ENCODE results near the gene CAPZB. TPM values are rescaled to one million over a fixed set of nuclear protein-coding genes. Genes with fewer than 3 reads are reported as not detected.

Gene CAPZB
- total RNA-seq (100 to 1,000 TPM; 289 to 297 TPM), polyA plus RNA-seq (100 to 1,000 TPM; 230 to 254 TPM)
- long read RNA-seq, donor 1, transcript CAPZB-203 (10 exons, 1,686 nt): minor isoform, 53 of 674 reads
- long read RNA-seq, donor 1, transcript CAPZB-204 (8 exons, 1,568 nt): minor isoform, 23 of 674 reads
- long read RNA-seq, donor 1, transcript CAPZB-201 (9 exons, 858 nt): major isoform, 479 of 674 reads
- long read RNA-seq, donor 1, partial matches to known transcripts: 15 of 674 reads
- long read RNA-seq, donor 1, other reads (novel, unspliced or antisense): 104 of 674 reads
- long read RNA-seq, donor 2, transcript CAPZB-201 (9 exons, 858 nt): major isoform, 80 of 149 reads
- long read RNA-seq, donor 2, transcript CAPZB-204 (8 exons, 1,568 nt): minor isoform, 5 of 149 reads
- long read RNA-seq, donor 2, partial matches to known transcripts: 6 of 149 reads
- long read RNA-seq, donor 2, other reads (novel, unspliced or antisense): 53 of 149 reads

- Histone ChIP-seq H3K4me3 (ENCODE audit: low read length in 2 of 2) (peak within 1 kb of the TSS; percentile 84 to 97), H3K9me3 (ENCODE audit: control insufficient read depth, low read length) (no peaks in the 10 kb centered on the region), H3K27me3 (ENCODE audit: control insufficient read depth in 1 of 2, insufficient read depth in 2 of 2, low read length in 1 of 2) (no peaks in the 10 kb centered on the region), H3K36me3 (ENCODE audit: control insufficient read depth in 1 of 2, insufficient read depth in 2 of 2, low read length in 1 of 2) (no peaks in the 10 kb centered on the region), H3K27ac (ENCODE audit: low read depth in 1 of 2, low read length in 2 of 2) (peak within 1 kb of the TSS; percentile 72 to 85), H3K4me1 (ENCODE audit: control insufficient read depth in 1 of 2, insufficient read depth in 2 of 2, low read length in 2 of 2) (peaks cover 0 to 7% of the 10 kb centered on the region in 2 donors)
- ATAC-seq (ENCODE audit: low FRiP score): peak; percentile 92
- WGBS, 2 donors: 0 to 1% methylated on average over 53 to 106 of the region's 106 CpGs
- intact Hi-C loops (cut with DNase I): loop anchor here in 1 of 2 donors (2.0 to 10.0 kb wide), 3 partner anchors 79 to 162 kb away; a partner anchor contains a TSS
- peak; percentile 97 to 99 for DNase-seq
These were observed at the start of gene CAPZB for GRCh38 chr1:19485362-19486187. TSS of gene CAPZB (minus strand) at chr1:19485539. CDS start at chr1:19485438, 101 bp downstream.

- H3K27me3 ChIP-seq (ENCODE audit: control insufficient read depth in 1 of 2, insufficient read depth in 2 of 2, low read length in 1 of 2): no peaks in the 10 kb centered on the region
- DNase-seq: no peak
- no peak overlapping the region for H3K27ac ChIP-seq (ENCODE audit: low read depth in 1 of 2, low read length in 2 of 2)
- no peaks in the 10 kb centered on the region for H3K36me3 ChIP-seq (ENCODE audit: control insufficient read depth in 1 of 2, insufficient read depth in 2 of 2, low read length in 1 of 2)
- 93 to 96% methylated on average over 5 of the region's 5 CpGs for WGBS, 2 donors
- H3K4me3 ChIP-seq (ENCODE audit: low read length in 2 of 2): no peak overlapping the region
- peaks cover 0 to 1% of the 10 kb centered on the region in 2 donors for H3K4me1 ChIP-seq (ENCODE audit: control insufficient read depth in 1 of 2, insufficient read depth in 2 of 2, low read length in 2 of 2)
- no peak for ATAC-seq (ENCODE audit: low FRiP score)
- intact Hi-C loops (cut with DNase I): no loop called here
- peaks cover 2% of the 10 kb centered on the region for H3K9me3 ChIP-seq (ENCODE audit: control insufficient read depth, low read length)
These were observed 48.9 kb upstream of the CAPZB start for GRCh38 chr1:19534281-19534680.

- Histone ChIP-seq H3K9me3 (ENCODE audit: control insufficient read depth, low read length) (peaks cover 2% of the 10 kb centered on the region), H3K36me3 (ENCODE audit: control insufficient read depth in 1 of 2, insufficient read depth in 2 of 2, low read length in 1 of 2) (no peaks in the 10 kb centered on the region), H3K27me3 (ENCODE audit: control insufficient read depth in 1 of 2, insufficient read depth in 2 of 2, low read length in 1 of 2) (no peaks in the 10 kb centered on the region), H3K4me3 (ENCODE audit: low read length in 2 of 2) (no peak overlapping the region), H3K27ac (ENCODE audit: low read depth in 1 of 2, low read length in 2 of 2) (no peak overlapping the region), H3K4me1 (ENCODE audit: control insufficient read depth in 1 of 2, insufficient read depth in 2 of 2, low read length in 2 of 2) (peaks cover 0 to 1% of the 10 kb centered on the region in 2 donors)
- intact Hi-C loops (cut with DNase I): no loop called here
- ATAC-seq (ENCODE audit: low FRiP score) (no peak), DNase-seq (peak in 1 of 2 donors; percentile 64)
- WGBS, 2 donors: 92 to 95% methylated on average over 7 of the region's 7 CpGs
These were observed 48.3 kb upstream of the CAPZB start for GRCh38 chr1:19533626-19534025.

GRCh38 chr1:19532519-19532918 is 47.2 kb upstream of the CAPZB start:
- Histone ChIP-seq H3K27me3 (ENCODE audit: control insufficient read depth in 1 of 2, insufficient read depth in 2 of 2, low read length in 1 of 2) (no peaks in the 10 kb centered on the region), H3K4me1 (ENCODE audit: control insufficient read depth in 1 of 2, insufficient read depth in 2 of 2, low read length in 2 of 2) (peaks cover 0 to 1% of the 10 kb centered on the region in 2 donors), H3K36me3 (ENCODE audit: control insufficient read depth in 1 of 2, insufficient read depth in 2 of 2, low read length in 1 of 2) (no peaks in the 10 kb centered on the region), H3K9me3 (ENCODE audit: control insufficient read depth, low read length) (peaks cover 2% of the 10 kb centered on the region), H3K4me3 (ENCODE audit: low read length in 2 of 2) (no peak overlapping the region), H3K27ac (ENCODE audit: low read depth in 1 of 2, low read length in 2 of 2) (no peak overlapping the region)
- 74 to 75% methylated on average over 4 of the region's 4 CpGs for WGBS, 2 donors
- DNase-seq (no peak), ATAC-seq (ENCODE audit: low FRiP score) (no peak)
- intact Hi-C loops (cut with DNase I): no loop called here

- ATAC-seq (ENCODE audit: low FRiP score) (peak; percentile 73), DNase-seq (no peak)
- Histone ChIP-seq H3K27me3 (ENCODE audit: control insufficient read depth in 1 of 2, insufficient read depth in 2 of 2, low read length in 1 of 2) (no peaks in the 10 kb centered on the region), H3K9me3 (ENCODE audit: control insufficient read depth, low read length) (peaks cover 2% of the 10 kb centered on the region), H3K4me1 (ENCODE audit: control insufficient read depth in 1 of 2, insufficient read depth in 2 of 2, low read length in 2 of 2) (peaks cover 0 to 1% of the 10 kb centered on the region in 2 donors), H3K36me3 (ENCODE audit: control insufficient read depth in 1 of 2, insufficient read depth in 2 of 2, low read length in 1 of 2) (no peaks in the 10 kb centered on the region), H3K27ac (ENCODE audit: low read depth in 1 of 2, low read length in 2 of 2) (peak overlapping the region in 1 of 2 donors; percentile 54), H3K4me3 (ENCODE audit: low read length in 2 of 2) (no peak overlapping the region)
- intact Hi-C loops (cut with DNase I): no loop called here
- WGBS, 2 donors: 6 to 10% methylated on average over 7 of the region's 7 CpGs
These were observed 44.3 kb upstream of the CAPZB start for GRCh38 chr1:19529664-19530063.

GRCh38 chr1:19528438-19528837 is 43.1 kb upstream of the CAPZB start:
- Histone ChIP-seq H3K4me3 (ENCODE audit: low read length in 2 of 2) (no peak overlapping the region), H3K27me3 (ENCODE audit: control insufficient read depth in 1 of 2, insufficient read depth in 2 of 2, low read length in 1 of 2) (no peaks in the 10 kb centered on the region), H3K36me3 (ENCODE audit: control insufficient read depth in 1 of 2, insufficient read depth in 2 of 2, low read length in 1 of 2) (no peaks in the 10 kb centered on the region), H3K9me3 (ENCODE audit: control insufficient read depth, low read length) (peaks cover 2% of the 10 kb centered on the region), H3K27ac (ENCODE audit: low read depth in 1 of 2, low read length in 2 of 2) (no peak overlapping the region), H3K4me1 (ENCODE audit: control insufficient read depth in 1 of 2, insufficient read depth in 2 of 2, low read length in 2 of 2) (peaks cover 0 to 1% of the 10 kb centered on the region in 2 donors)
- DNase-seq: no peak
- WGBS, 2 donors: 75 to 85% methylated on average over 2 of the region's 2 CpGs
- no peak for ATAC-seq (ENCODE audit: low FRiP score)
- intact Hi-C loops (cut with DNase I): no loop called here

- ATAC-seq (ENCODE audit: low FRiP score) (no peak), DNase-seq (no peak)
- no peak overlapping the region for H3K27ac ChIP-seq (ENCODE audit: low read depth in 1 of 2, low read length in 2 of 2)
- no peaks in the 10 kb centered on the region for H3K36me3 ChIP-seq (ENCODE audit: control insufficient read depth in 1 of 2, insufficient read depth in 2 of 2, low read length in 1 of 2)
- intact Hi-C loops (cut with DNase I): no loop called here
- no peak overlapping the region for H3K4me3 ChIP-seq (ENCODE audit: low read length in 2 of 2)
- no peaks in the 10 kb centered on the region for H3K9me3 ChIP-seq (ENCODE audit: control insufficient read depth, low read length)
- H3K4me1 ChIP-seq (ENCODE audit: control insufficient read depth in 1 of 2, insufficient read depth in 2 of 2, low read length in 2 of 2): peaks cover 0 to 1% of the 10 kb centered on the region in 2 donors
- no peaks in the 10 kb centered on the region for H3K27me3 ChIP-seq (ENCODE audit: control insufficient read depth in 1 of 2, insufficient read depth in 2 of 2, low read length in 1 of 2)
- 88 to 92% methylated on average over 8 of the region's 8 CpGs for WGBS, 2 donors
These were observed 40.5 kb upstream of the CAPZB start for GRCh38 chr1:19525607-19526545.

- no peak for ATAC-seq (ENCODE audit: low FRiP score)
- Histone ChIP-seq H3K4me1 (ENCODE audit: control insufficient read depth in 1 of 2, insufficient read depth in 2 of 2, low read length in 2 of 2) (peaks cover 0 to under 1% of the 10 kb centered on the region in 2 donors), H3K27ac (ENCODE audit: low read depth in 1 of 2, low read length in 2 of 2) (no peak overlapping the region), H3K9me3 (ENCODE audit: control insufficient read depth, low read length) (no peaks in the 10 kb centered on the region), H3K36me3 (ENCODE audit: control insufficient read depth in 1 of 2, insufficient read depth in 2 of 2, low read length in 1 of 2) (no peaks in the 10 kb centered on the region), H3K4me3 (ENCODE audit: low read length in 2 of 2) (no peak overlapping the region), H3K27me3 (ENCODE audit: control insufficient read depth in 1 of 2, insufficient read depth in 2 of 2, low read length in 1 of 2) (no peaks in the 10 kb centered on the region)
- 96 to 99% methylated on average over 5 of the region's 5 CpGs for WGBS, 2 donors
- no peak for DNase-seq
- intact Hi-C loops (cut with DNase I): no loop called here
These were observed 39.5 kb upstream of the CAPZB start for GRCh38 chr1:19524791-19525190.

Measured in aorta (tissue), 5 donors.